Mesenchymal stem cell (in vitro differentiated cells and primary cell): ENCODE results near the gene DIAPH2.

Experiments used
- DNase-seq: peaks from one replicate; pipeline ENCODE4 v3.0.0-alpha.2; 2013
- H2AFZ ChIP-seq: one replicate; pipeline ENCODE4 v1.6.1; 2013; ENCODE audit warnings: low read depth, mild to moderate bottlenecking, control low read depth, inconsistent platforms, low read length, moderate library complexity
- H2AK5ac ChIP-seq: 2 replicates; pipeline ENCODE4 v1.6.1; 2013; ENCODE audit warnings: low read length, moderate library complexity, mild to moderate bottlenecking, inconsistent platforms; ENCODE audit not compliant: severe bottlenecking
- H2BK120ac ChIP-seq: one replicate; pipeline ENCODE4 v1.6.1; 2013; ENCODE audit warnings: low read depth, mild to moderate bottlenecking, inconsistent platforms, low read length, moderate library complexity
- H2BK12ac ChIP-seq, 2 experiments: one replicate each; pipeline ENCODE4 v1.6.1; 2013; ENCODE audit warnings: inconsistent platforms in 2 of 2, low read length in 2 of 2, mild to moderate bottlenecking in 2 of 2, moderate library complexity in 2 of 2, control low read depth in 1 of 2
- H2BK15ac ChIP-seq: one replicate; pipeline ENCODE4 v1.6.1; 2013; ENCODE audit warnings: mild to moderate bottlenecking, low read depth, inconsistent platforms; ENCODE audit not compliant: poor library complexity, severe bottlenecking
- H2BK5ac ChIP-seq: 2 replicates; pipeline ENCODE4 v1.6.1; 2013; ENCODE audit warnings: low read depth, mild to moderate bottlenecking, low read length, control low read depth, inconsistent platforms; ENCODE audit not compliant: poor library complexity, severe bottlenecking
- H3K14ac ChIP-seq, 2 experiments: one replicate each; pipeline ENCODE4 v1.6.1; 2013; ENCODE audit warnings: inconsistent platforms in 2 of 2, low read length in 2 of 2, control low read depth in 1 of 2, mild to moderate bottlenecking in 1 of 2, moderate library complexity in 1 of 2
- H3K18ac ChIP-seq, 2 experiments: one replicate each; pipeline ENCODE4 v1.6.1; 2013; ENCODE audit warnings: inconsistent platforms in 2 of 2, low read length in 2 of 2, control low read depth in 1 of 2, low read depth in 1 of 2, mild to moderate bottlenecking in 1 of 2
- H3K23ac ChIP-seq, 2 experiments: one replicate each; pipeline ENCODE4 v1.6.1; 2013; ENCODE audit warnings: inconsistent platforms in 2 of 2, low read length in 2 of 2, mild to moderate bottlenecking in 2 of 2, moderate library complexity in 2 of 2, control low read depth in 1 of 2
- H3K27ac ChIP-seq: 2 replicates; pipeline ENCODE4 v1.5.1; 2013; ENCODE audit warnings: mild to moderate bottlenecking, moderate library complexity, low read length, control low read depth, inconsistent platforms; ENCODE audit not compliant: poor library complexity, severe bottlenecking
- H3K27me3 ChIP-seq, 2 experiments: 2 replicates each; pipeline versions ENCODE4 v1.6.1 to v1.7.0; 2013; ENCODE audit warnings: low read length in 2 of 2, mild to moderate bottlenecking in 2 of 2, moderate library complexity in 2 of 2, control low read depth in 1 of 2, inconsistent platforms in 1 of 2; ENCODE audit not compliant: control insufficient read depth in 1 of 2, insufficient read depth in 1 of 2
- H3K36me3 ChIP-seq, 2 experiments: 2 replicates each; pipeline versions ENCODE4 v1.6.1 to v1.7.0; 2013; ENCODE audit warnings: low read length in 2 of 2, control low read depth in 1 of 2, inconsistent platforms in 1 of 2, low read depth in 1 of 2, mild to moderate bottlenecking in 1 of 2; ENCODE audit not compliant: insufficient read depth in 2 of 2, control insufficient read depth in 1 of 2
- H3K4ac ChIP-seq, 2 experiments: one replicate each; pipeline ENCODE4 v1.6.1; 2013; ENCODE audit warnings: inconsistent platforms in 2 of 2, low read length in 2 of 2, mild to moderate bottlenecking in 2 of 2, moderate library complexity in 2 of 2, control low read depth in 1 of 2, low read depth in 1 of 2
- H3K4me1 ChIP-seq: 2 replicates; pipeline ENCODE4 v1.6.1; 2013; ENCODE audit warnings: low read depth, low read length, control low read depth; ENCODE audit not compliant: control insufficient read depth, insufficient read depth
- H3K4me2 ChIP-seq: 2 replicates; pipeline ENCODE4 v1.6.1; 2013; ENCODE audit warnings: low read length, mild to moderate bottlenecking, inconsistent platforms; ENCODE audit not compliant: poor library complexity, severe bottlenecking
- H3K4me3 ChIP-seq, 2 experiments: 2 replicates each; pipeline versions ENCODE4 v1.5.1 to v1.7.0; 2013; ENCODE audit warnings: low read length in 2 of 2, mild to moderate bottlenecking in 2 of 2, control low read depth in 1 of 2, low read depth in 1 of 2; ENCODE audit not compliant: insufficient read depth in 1 of 2
- H3K79me1 ChIP-seq: replicated peaks from 2 replicates; pipeline ENCODE4 v1.6.1; 2013; ENCODE audit warnings: mild to moderate bottlenecking, control low read depth, low read length, inconsistent platforms; ENCODE audit not compliant: poor library complexity, severe bottlenecking
- H3K9ac ChIP-seq: 2 replicates; pipeline ENCODE4 v1.7.0; 2013; ENCODE audit warnings: mild to moderate bottlenecking, low read length, moderate library complexity
- H3K9me3 ChIP-seq: 2 replicates; pipeline ENCODE4 v1.7.0; 2013; ENCODE audit warnings: mild to moderate bottlenecking, low read length; ENCODE audit not compliant: control insufficient read depth
- H4K8ac ChIP-seq: one replicate; pipeline ENCODE4 v1.6.1; 2013; ENCODE audit warnings: inconsistent platforms, mild to moderate bottlenecking, low read length, moderate library complexity
- H4K91ac ChIP-seq: one replicate; pipeline ENCODE4 v1.6.1; 2013; ENCODE audit warnings: mild to moderate bottlenecking, low read length, inconsistent platforms
- WGBS: methylation state at CpG from one replicate; pipeline ENCODE4 v1.1.7; 2013; ENCODE audit warnings: mixed read lengths; 5-methylcytosine and 5-hydroxymethylcytosine counted together

Gene DIAPH2

DNA sequence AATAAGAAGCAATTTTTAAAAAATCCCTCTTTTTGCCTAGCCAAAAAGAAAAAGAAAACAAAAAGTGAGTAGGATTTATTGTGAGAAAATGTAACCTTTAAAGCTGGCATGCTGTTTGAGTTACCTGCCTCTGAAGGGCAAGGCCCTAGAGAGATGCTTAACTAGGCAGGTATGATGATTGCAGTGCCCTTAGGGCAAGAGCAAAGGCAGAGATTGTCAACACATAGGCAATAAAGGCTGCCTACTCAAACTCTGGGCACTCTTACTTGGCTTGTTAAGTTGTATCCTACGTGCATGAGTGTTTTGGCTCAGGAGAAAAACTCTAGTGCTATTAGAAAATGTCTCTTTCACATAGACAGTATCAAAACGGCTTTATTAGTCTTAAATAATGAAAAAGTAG, 505.0 kb downstream of the DIAPH2 start:
- WGBS = no CpG with 5 or more reads among the region's 2 CpGs
- no peak overlapping the region for H3K9ac ChIP-seq

DNA sequence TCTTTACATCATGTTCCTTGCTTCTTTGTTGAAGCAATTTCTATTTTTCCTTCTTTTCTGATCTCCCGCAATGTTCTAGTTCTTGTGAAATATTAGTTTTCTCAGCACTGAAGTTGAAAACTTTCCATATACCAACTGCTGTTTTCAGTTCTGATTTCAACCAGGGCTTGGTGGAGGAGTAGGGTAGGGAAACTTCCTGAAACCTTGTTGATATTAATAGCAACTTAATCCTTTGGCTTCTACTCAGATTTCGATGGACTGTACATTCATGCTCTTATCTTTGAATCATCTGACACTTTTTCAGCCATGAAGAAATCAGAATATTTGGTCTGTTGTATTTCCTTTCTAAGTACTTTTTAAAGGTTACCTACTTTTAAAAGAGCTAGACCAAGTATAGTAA, 514.9 kb downstream of the DIAPH2 start:
- Histone ChIP-seq H3K9ac (no peak overlapping the region), H3K14ac (no peak overlapping the region), H3K4me1 (no peaks in the 10 kb centered on the region), H4K91ac (no peak overlapping the region), H3K36me3 (no peaks in the 10 kb centered on the region), H3K4me3 (no peak overlapping the region), H3K4me2 (no peak overlapping the region), H3K18ac (no peak overlapping the region), H2AK5ac (no peak overlapping the region), H3K79me1 (no peaks in the 10 kb centered on the region), H2BK12ac (no peak overlapping the region), H2BK5ac (no peak overlapping the region), H2BK15ac (no peak overlapping the region), H3K27me3 (no peaks in the 10 kb centered on the region), H2AFZ (no peak overlapping the region), H3K23ac (no peak overlapping the region), H3K4ac (no peak overlapping the region), H4K8ac (no peak overlapping the region), H2BK120ac (no peak overlapping the region), H3K27ac (no peak overlapping the region), H3K9me3 (no peaks in the 10 kb centered on the region)
- no CpG with 5 or more reads among the region's 2 CpGs for WGBS
- DNase-seq = no peak

More for the DNA sequence above, 505.0 kb downstream of the DIAPH2 start:
- no peak overlapping the region for H2BK15ac ChIP-seq
- H3K23ac ChIP-seq = no peak overlapping the region
- no peak for DNase-seq
- H3K14ac ChIP-seq = no peak overlapping the region
- no peaks in the 10 kb centered on the region for H3K4me1 ChIP-seq
- no peak overlapping the region for H2BK12ac ChIP-seq
- no peak overlapping the region for H3K27ac ChIP-seq
- H3K79me1 ChIP-seq = no peaks in the 10 kb centered on the region
- no peak overlapping the region for H3K4me2 ChIP-seq
- H3K27me3 ChIP-seq = no peaks in the 10 kb centered on the region
- H3K4me3 ChIP-seq = no peak overlapping the region
- no peaks in the 10 kb centered on the region for H3K9me3 ChIP-seq
- H3K4ac ChIP-seq = no peak overlapping the region
- H4K91ac ChIP-seq = no peak overlapping the region
- H3K36me3 ChIP-seq = no peaks in the 10 kb centered on the region
- no peak overlapping the region for H2AK5ac ChIP-seq
- H2BK5ac ChIP-seq = no peak overlapping the region
- H2AFZ ChIP-seq = no peak overlapping the region
- no peak overlapping the region for H3K18ac ChIP-seq
- no peak overlapping the region for H2BK120ac ChIP-seq
- no peak overlapping the region for H4K8ac ChIP-seq

DNA sequence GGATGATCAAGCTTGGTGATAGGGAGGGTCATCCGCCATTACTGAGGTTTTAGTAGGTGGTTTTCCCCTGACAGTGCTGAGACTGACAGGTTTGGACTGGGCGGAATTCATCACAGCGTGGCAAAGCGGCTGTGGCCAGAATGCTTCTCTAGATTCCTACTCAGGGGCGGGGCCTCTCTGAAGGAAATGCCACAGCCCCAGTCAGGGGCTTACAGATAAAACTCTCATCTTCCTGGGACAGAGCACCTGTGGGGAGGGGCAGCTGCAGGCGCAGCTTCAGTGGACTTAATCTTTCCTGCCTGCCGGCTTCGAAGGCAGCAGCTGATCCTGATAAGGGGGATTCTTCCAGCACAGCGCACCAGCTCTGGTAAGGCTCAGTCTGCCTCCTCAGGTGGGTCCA, 515.8 kb downstream of the DIAPH2 start:
- Histone ChIP-seq H3K18ac (no peak overlapping the region), H3K9me3 (no peaks in the 10 kb centered on the region), H3K27ac (no peak overlapping the region), H3K27me3 (no peaks in the 10 kb centered on the region), H4K91ac (no peak overlapping the region), H3K14ac (no peak overlapping the region), H2BK12ac (no peak overlapping the region), H2AK5ac (no peak overlapping the region), H2BK15ac (no peak overlapping the region), H3K4me1 (no peaks in the 10 kb centered on the region), H3K9ac (no peak overlapping the region), H3K36me3 (no peaks in the 10 kb centered on the region), H3K79me1 (no peaks in the 10 kb centered on the region), H2BK5ac (no peak overlapping the region), H3K23ac (no peak overlapping the region), H2BK120ac (no peak overlapping the region), H3K4me2 (no peak overlapping the region), H4K8ac (no peak overlapping the region), H3K4me3 (no peak overlapping the region), H3K4ac (no peak overlapping the region), H2AFZ (no peak overlapping the region)
- no peak for DNase-seq
- 85% methylated on average over 9 of the region's 9 CpGs for WGBS

DNA sequence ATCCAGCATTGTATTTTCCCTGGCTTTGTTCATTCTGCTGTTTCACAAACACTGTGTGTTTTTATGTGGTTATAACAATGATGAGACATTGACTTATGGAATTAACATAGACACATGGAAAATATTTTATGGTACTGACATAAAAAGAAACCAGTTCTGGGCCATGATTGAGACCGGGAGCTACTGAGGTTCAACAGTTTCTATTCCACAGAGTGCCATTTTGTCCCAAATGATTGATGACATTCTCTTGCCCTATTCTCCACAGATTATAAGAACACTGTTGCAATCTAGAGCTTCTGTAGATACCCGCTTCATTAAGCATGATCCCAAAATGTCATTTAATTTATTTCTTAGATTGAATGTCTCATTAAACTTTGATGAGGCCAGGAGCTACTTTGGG, 525.9 kb downstream of the DIAPH2 start:
- H3K4me1 ChIP-seq = no peaks in the 10 kb centered on the region
- DNase-seq = no peak
- no peak overlapping the region for H3K18ac ChIP-seq
- no peaks in the 10 kb centered on the region for H3K36me3 ChIP-seq
- H3K14ac ChIP-seq = no peak overlapping the region
- H2BK12ac ChIP-seq = no peak overlapping the region
- H3K9ac ChIP-seq = no peak overlapping the region
- no peak overlapping the region for H2BK5ac ChIP-seq
- 80% methylated on average over 1 of the region's 2 CpGs for WGBS
- no peak overlapping the region for H3K23ac ChIP-seq
- no peak overlapping the region for H2AFZ ChIP-seq
- H4K91ac ChIP-seq = no peak overlapping the region
- no peaks in the 10 kb centered on the region for H3K9me3 ChIP-seq
- no peak overlapping the region for H3K27ac ChIP-seq
- H3K4ac ChIP-seq = no peak overlapping the region
- H2AK5ac ChIP-seq = no peak overlapping the region
- no peaks in the 10 kb centered on the region for H3K27me3 ChIP-seq
- no peak overlapping the region for H4K8ac ChIP-seq
- no peak overlapping the region for H2BK15ac ChIP-seq
- no peaks in the 10 kb centered on the region for H3K79me1 ChIP-seq
- no peak overlapping the region for H3K4me2 ChIP-seq
- no peak overlapping the region for H2BK120ac ChIP-seq
- no peak overlapping the region for H3K4me3 ChIP-seq
